GM18508 (cell line): ENCODE data around the gene CALR.
A peak's percentile ranks its signal among the peaks of the same experiment; 100 is the strongest.

Experiments
- ATAC-seq: cut with Tn5 transposase; IDR thresholded peaks from one replicate; pipeline ENCODE4 v1.9.1; 2021; ENCODE audit warnings: moderate number of reproducible peaks; ENCODE audit not compliant: insufficient read depth, unreplicated experiment

CALR gene

GRCh38 chr19:12932392-12933286 is 5.8 kb upstream of the CALR start:
- no peak for ATAC-seq

GRCh38 chr19:12933287-12934072 is 4.9 kb upstream of the CALR start, which contains the start of gene FARSA:
TSS of gene FARSA (minus strand) at chr19:12933711. CDS start at chr19:12933696, 15 bp downstream.
- no peak for ATAC-seq

- ATAC-seq: no peak
Measured at GRCh38 chr19:12935071-12935470, 3.3 kb upstream of the CALR start.

GRCh38 chr19:12936582-12936981 is 1.8 kb upstream of the CALR start:
- ATAC-seq: no peak

GRCh38 chr19:12937093-12937926 is 1.1 kb upstream of the CALR start:
- ATAC-seq: no peak

- ATAC-seq: no peak
Measured at GRCh38 chr19:12938779-12939601, 581 bp downstream of the CALR start.

GRCh38 chr19:12939975-12940423 is 1.6 kb downstream of the CALR start:
- no peak for ATAC-seq

GRCh38 chr19:12940897-12941296 is 2.5 kb downstream of the CALR start:
- no peak for ATAC-seq

GRCh38 chr19:12943437-12944044 is 5.1 kb downstream of the CALR start:
- no peak for ATAC-seq

GRCh38 chr19:12944104-12944674 is 5.8 kb downstream of the CALR start:
- ATAC-seq: no peak

GRCh38 chr19:12945479-12946091 is 7.2 kb downstream of the CALR start, which contains the start of gene RAD23A:
TSS of gene RAD23A (plus strand) at chr19:12945862. CDS start at chr19:12945949, 87 bp downstream.
- peak; percentile 44 for ATAC-seq

GRCh38 chr19:12946092-12946721 is 7.8 kb downstream of the CALR start:
- ATAC-seq: no peak

- ATAC-seq: no peak
Measured at GRCh38 chr19:12946731-12947496, 8.5 kb downstream of the CALR start.

- ATAC-seq: no peak
Measured at GRCh38 chr19:12947702-12948611, 9.5 kb downstream of the CALR start.

GRCh38 chr19:12948612-12949362 is 10.4 kb downstream of the CALR start:
- no peak for ATAC-seq
